ENCODE results near the gene OTOS. TPM values are rescaled to one million over a fixed set of nuclear protein-coding genes. Genes with fewer than 3 reads are reported as not detected.
A peak's percentile ranks its signal among the peaks of the same experiment; 100 is the strongest.

OTOS gene
- 0.71 TPM in 1 of 2 replicates, not detected in the other for polyA plus RNA-seq (2014; cell fraction: cytosol; rRNA removed)
- polyA plus RNA-seq (2014; cell fraction: nucleus; rRNA removed), result not detected in 2 replicates

DNA sequence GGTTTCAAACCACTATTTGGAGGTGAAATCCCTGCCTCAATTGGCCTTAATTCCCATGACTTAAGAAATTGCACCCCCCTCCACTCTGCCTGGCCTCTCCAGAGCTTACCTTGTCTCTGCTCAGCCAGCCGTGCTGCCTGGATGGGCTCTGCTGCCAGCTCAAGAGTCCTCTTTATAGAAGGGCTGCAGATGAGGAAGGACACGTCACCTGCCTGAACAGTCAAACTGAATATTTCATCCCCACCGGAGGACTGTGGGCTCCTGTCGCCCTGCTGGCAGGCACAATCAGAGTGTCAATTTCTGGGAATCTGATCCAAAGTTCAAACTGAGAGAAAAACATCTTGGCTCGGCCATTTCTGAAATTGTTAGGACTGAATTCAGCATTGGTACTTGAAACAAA is at the start of gene OTOS:
TSS of gene OTOS (minus strand) at position 148 of the 400 bp plus-strand sequence. CDS start 332 bp downstream, outside the sequence.
- DNase-seq (ENCODE audit: low spot score), result no peak

DNA sequence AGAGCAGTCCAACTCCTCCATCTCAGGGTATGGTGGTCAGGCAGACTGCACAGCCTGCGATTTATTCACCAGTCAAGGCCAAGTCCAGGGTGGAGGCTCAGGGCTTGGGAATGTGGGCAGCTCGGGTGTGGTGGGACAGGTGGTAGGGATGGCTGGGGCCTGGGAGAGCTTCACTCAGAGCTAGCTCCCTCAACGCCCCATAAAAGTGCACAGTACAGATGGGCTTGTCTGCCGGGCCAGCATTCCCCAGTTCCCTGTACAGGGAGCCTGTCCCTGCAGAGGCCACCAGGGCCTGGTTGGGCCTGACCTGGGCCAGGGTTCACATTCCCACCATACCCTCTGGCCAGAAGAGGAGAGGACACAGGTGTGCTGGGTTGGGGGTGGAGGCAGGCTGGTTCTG is 49.2 kb upstream of the OTOS start:
- DNase-seq (ENCODE audit: low spot score), result no peak

DNA sequence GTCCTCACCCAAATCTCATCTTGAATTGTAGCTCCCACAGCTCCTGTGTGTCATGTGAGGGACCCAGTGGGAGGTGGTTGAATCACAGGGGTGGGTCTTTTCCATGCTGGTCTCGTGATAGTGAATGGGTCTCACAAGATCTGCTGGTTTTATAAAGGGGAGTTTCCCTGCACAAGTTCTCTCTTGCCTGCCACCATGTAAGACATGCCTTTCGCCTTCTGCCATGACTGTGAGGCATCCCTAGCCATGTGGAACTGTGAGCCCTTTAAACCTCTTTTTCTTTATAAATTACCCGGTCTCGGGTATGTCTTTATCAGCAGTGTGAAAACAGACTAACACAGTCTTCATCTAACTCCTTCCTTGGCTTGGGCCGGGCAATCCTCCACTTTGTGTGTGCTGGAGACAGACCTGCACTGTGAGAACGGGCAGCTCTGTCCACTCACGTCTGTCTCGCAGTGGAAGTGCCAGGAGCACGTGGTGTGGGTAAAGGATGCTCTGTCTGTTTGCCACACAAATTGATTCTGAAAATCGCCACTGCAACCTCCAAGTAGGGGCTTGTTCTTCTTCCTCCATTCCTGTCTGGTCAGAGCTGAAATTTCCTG is 47.6 kb upstream of the OTOS start:
- no peak for DNase-seq (ENCODE audit: low spot score)

DNA sequence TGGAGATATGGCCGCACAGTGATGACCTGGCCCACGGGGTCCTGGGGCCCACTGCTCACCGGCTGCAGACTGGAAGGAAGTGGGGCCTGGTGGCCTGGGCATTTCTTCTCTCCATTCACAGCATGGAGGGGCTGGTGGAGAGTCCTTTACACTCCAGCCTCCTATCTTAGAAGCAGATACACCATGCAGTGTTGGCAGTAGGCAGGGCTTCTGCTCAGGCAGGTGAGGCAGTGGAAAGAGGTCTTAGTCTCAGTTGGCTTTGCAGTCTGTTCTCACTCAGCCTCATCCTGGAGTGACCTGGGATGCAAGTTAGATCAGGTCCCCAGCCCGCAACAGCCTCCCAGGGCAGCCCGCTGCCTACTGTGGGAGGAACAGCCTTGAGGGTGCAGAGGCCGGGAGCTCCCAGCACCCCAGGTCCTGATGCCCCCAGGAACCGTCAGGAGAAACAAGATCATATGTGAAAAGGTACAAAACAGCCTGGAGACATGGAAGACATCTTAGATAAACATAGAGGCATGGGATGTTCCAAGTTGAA is 45.8 kb upstream of the OTOS start:
- no peak for DNase-seq (ENCODE audit: low spot score)

DNA sequence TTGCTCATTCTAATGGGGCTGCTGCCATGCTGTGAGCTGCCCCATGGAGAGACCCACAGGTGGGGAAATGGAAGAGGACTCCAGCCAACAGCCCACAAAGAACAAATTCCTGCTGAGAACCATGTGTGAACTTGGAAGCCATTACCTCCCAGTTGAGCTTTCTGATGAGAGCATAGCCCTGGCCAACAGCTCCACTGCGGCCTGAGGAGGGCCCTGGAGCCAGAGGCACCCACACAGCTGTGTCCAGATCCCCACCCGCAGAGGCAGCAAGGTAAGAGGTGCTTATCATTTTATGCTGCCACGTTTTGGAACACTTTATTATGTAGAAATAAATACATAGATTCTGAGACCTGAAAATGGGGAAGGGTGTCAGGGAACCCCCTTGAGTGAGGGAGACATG is 44.2 kb upstream of the OTOS start:
- no peak for DNase-seq (ENCODE audit: low spot score)

DNA sequence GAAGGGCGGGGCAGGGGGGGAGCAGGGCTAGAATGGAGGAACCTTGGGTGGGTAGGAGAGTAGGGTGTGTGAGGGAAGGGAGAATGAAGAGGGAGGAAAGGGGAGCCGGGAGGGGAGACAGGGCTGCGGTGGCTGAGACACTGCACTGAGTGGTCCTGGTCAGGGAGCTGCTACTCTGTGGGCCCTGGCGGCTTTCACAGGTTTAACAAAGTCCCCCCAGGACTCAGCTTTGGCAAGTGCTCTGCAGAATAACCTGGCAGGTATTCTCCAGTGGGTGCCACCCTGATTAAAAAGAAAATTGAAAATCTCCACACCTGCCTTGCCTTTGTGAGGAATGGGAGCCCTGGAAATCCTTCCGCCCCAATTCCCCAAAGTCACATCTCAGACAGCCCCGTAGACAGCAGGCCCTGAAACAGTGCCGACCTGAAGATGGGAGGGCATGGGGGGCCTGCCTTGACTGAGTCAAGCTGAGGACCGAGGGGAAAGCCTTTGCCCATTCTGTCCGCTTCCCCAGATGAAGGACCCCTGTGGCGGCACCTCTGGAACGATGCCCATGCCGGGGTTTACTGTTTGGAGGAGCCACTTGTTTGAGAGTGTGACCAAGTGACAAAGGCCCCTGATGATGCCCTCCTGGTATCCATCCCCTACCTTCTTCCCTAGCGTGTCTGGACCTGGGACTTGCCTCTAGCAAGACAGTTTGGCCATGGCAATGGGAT is 43.6 kb upstream of the OTOS start:
- DNase-seq (ENCODE audit: low spot score), result no peak

DNA sequence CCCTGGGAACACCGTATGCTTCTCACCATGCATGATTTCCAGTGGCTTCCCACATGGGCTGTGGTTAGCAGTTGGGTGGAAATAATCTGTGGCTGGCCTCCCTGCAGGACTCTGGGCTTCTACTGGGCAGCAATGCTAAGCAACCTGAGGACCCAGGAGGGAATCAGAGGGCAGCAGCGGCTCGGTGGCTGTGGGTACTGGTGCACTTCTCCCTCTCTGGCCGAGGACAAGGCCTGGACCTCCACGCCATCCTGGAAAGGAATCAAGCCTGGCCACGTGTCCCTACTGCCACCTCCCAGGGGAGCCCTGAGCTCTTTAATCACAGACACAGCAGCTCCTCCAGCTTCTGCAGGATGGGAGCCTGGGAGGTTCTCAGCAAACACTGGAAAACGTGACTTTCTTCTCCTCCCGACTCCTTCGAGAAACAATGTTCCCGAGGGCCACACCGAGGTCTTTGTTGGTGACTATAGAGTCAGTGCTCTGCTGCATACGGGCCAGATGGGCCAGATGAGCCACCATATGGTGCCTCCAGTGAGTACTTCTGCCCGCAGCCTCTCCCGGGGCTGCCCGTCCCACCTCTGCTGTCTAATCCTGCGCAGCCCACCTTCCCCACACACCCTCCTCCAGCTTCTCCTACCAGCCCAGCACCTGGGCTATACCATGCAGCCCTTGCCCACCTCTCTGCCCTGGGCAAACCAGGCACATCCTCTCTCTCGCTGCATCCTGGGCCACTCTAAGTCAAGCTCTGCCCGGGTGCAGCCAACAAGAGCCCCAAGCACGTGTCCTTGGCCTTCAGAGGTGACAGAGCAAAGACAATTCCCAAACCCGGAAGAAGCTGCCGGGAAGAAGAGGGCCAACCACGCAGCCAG is 42.8 kb upstream of the OTOS start:
- DNase-seq (ENCODE audit: low spot score), result no peak

DNA sequence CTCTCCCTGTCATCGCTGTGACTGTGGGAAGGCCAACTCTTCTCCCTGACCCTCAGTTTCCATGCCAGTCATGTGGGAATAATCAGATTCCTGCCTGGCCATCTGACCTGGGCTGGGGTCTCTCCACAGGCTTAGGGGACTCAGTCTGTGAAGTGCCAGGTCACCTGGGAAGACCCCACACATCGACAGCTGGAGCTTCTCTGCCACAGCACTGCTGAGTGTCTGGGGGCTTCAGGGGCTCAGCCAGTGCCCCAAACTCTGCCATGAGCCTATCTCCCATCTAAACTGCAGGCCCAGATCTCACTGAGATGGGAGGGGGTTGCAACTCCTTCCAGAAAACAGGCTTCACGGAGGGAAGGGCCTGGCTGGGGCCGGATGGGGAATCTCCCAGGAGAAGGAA is 42.0 kb upstream of the OTOS start:
- no peak for DNase-seq (ENCODE audit: low spot score)

DNA sequence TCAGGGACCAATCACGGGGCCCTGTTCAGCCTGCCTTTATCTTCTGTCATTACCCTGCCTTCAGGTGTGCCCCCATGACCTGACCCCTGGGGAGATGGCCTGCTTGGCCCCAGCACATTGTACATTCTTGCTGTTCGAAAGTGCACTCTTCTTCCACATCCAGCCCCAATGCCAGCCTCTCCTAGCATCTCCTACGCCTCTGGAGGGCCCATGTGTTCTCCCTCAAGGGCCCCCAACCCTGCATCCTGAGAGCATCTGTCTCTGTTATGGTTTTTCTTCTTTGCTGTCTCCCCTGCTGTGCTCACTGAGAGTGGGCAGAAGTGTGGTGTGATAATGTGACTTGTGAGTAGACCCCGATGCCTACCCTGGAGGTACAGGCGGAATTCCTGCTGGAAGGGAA is 41.5 kb upstream of the OTOS start:
- no peak for DNase-seq (ENCODE audit: low spot score)

DNA sequence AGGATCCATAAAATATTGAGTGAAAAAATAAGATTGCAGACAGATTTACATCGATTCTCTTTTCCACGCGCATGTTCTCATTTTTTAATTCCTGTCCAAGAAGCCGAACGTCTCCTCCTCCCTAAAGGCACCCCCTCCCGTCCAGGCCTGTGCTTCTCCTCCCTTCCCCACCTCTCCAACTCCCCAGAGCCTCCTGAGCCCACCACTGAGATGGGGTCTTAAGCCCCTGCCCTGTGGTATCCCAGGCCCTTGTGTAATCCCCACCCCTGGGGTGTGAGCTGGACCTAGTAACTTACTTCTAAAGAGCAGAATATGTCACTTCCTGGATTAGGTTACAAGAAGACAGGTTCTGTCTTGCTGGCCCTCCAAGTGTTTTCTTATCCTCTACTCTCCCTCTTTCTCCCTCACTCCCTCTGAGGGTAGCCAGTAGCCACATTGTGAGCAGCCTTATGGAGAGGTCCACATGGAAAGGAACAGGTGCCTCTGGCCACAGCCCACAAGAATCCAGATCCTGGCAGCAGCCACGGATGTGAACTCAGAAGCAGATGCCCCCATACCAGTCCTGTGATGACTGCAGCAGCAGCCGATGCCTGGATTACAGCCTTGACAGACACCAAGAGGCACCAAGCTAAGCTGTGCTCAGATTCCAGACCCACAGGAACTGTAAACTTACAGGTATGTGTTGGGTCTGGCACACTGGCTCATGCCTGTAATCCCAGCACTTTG is 39.6 kb upstream of the OTOS start:
- DNase-seq (ENCODE audit: low spot score), result no peak

DNA sequence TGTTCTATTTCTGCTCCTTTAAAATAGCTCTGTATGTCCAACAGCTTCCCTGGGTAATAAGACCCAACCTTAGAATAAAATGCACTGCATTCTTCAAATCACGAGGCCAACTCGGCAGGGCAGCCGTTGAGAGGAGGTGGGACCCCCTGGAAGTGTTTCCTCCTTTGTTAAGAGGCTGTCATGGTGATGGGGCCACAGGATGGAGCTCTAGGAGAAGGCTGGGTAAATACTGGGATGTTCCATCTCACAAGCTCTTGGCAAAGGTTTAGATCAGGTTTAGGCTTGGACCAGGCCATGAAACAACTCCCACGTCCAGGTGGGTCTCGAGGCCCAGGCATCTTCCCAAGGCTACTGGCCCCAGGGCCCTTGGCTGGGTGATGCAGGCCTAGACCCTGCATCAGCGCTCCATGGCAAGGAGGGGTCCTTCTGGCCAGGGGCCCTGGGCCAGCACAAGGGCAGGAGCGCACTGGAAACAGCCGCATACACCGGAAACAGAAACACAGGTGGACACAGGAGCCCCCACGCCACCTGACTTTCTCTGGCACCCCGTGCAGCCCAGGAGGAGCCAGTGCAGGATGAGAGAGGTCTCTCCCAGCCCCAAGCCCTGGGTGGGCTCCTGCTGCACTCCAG is 38.8 kb upstream of the OTOS start:
- DNase-seq (ENCODE audit: low spot score), result no peak

DNA sequence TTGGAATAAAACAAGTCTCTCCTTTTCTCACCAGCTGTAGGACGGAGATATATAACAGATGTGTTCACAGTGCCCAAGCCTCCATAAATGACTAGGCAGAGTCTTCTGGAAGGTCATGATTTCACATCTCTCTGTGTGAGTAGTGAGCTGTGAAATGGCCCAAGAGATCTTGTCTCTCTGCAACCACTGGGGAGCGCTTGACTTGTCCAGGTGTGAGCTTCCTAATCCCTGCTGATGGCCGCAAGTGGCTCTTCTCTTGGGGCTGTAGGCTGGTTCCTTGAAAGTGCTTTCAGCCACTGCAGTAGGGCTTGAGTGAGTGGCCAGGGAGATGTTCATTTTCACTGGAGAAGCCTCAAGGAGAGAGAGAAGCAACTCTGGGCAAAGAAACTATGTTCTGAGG is 38.1 kb upstream of the OTOS start:
- DNase-seq (ENCODE audit: low spot score), result no peak

DNA sequence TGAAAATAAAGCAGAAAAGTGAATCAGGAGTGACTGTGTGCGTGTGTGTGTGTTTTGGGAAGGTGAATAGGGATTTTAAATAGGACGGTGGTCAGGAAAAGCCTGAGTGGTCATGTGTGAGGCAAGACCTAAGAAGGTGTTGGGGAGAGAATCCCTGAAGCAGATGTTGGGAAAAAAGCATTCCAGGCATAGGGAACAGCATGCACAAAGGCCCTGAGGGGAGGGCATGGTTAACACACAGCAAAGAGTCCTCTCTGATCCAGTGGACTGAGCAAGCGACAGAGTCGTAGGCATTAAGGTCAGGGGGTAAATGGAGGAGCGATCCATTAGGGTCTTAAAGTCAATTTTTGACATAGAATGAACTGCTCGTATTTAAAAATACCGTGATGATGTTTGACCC is 34.0 kb upstream of the OTOS start:
- DNase-seq (ENCODE audit: low spot score), result no peak

DNA sequence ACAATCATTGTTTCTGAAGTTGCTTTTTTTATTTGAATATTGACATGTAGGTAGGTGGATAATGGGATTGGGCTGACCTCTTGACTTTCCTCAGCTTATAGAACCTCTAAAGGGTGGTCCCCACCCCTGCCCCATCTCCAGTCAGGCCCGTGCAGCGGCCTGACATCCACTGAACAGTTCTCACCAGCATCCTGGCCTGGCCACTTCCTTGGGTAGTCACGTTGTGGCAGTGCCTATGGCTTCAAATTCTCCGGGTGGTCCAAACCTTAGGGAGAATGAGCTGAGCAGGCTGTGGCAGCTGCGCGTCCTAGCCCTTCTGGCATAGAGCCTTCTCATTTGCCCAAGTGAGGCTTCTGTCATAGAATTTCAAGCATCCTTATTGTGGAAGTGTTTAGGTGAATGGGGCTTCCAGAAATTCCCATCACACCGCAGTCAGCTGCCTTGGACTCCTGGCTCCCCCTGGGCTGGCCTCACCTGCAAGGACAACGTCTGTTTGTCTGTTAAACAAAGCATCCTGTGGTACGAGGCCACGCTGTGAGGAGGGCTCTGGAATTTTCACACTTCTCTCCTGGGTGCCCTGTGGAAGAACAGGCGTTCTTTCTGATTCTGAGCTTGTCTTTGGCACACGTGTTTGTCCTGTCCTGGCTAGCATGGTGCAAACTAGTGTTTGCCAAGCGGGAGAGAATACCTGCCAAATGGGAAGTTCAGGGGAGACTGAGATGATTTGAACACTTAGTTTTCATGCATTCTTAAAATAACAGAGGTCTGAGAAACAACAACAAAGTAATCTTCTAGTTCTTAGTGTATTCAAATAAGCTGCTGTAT is 31.8 kb upstream of the OTOS start:
- no peak for DNase-seq (ENCODE audit: low spot score)

DNA sequence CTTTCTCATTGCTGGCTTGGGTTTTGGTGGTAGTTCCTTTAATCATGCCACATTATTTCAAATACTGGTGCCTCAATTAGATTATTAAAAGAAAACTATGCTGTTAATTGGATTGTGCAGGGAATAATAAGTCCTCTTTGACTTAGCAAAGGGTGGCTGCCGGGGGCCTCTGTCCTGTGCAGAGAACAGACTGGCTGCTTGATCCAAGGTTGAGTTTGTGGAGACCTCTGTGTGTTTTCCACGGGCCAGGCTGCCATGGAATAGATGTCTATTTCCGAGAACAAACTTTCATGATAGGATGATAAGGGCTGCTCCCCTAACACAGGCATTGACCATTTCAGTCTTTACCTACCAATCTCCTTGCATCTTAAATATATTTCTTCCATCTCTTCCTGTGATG is 30.4 kb upstream of the OTOS start:
- no peak for DNase-seq (ENCODE audit: low spot score)

DNA sequence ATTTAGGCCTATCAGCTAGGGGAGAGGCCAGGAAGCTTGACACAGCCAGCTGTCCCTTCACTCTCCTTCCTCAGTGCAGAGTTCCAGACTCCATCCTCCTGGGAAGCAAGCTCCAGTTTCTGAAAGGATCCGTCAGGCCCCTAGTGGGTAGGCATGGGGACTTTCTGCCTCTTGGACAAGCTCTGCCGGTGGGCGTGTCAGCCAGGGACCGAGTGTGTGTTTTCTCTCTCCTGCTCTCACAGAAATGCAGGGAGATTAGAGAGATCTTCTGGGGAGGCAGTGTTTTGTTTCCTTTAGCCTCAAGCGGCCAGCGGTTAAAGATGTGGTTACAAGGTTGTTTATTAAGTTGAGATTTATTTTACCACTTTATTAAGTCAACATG is 29.9 kb upstream of the OTOS start:
- DNase-seq (ENCODE audit: low spot score), result peak; percentile 38

DNA sequence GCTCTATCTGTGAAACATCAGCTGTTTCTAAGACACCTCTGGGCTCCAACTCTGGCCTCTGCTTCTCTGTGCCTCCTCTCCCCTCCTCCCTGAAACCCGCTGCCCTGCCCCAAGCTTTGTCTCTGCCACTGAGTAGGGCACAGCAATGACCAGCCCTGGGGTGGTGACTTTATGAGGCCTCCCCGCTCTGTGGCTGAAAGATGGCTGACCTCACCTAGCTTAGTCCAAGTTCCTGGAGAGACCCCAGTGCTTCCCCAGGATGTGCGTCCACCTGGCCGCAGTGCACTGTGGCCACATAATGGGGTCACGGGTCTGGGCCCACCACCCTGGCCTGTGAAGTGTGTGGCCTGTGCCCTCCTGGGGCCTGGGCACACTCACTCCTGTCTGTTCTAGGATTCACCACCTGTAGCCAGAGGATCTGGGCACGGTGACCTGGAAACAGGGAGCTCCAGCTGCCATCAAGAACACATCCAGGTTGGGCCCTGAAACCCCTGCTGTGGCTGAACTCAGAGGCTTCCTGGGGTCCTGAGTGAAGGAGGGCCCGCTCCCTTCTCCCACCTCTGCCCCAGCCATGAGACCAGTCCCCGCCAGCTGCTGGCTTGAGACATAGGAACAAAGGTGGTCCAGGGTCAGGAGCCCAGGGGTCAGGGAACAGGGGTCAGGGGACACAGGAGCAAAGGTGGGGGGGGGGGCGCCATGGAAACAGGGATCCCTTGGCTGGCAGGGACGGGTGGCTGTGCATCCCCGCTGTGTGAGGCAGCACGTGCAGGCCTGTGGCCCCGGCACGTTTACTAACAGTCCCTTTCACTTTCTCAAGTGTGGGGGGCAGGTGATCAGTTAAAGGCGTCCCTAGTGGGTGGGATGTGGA is 29.3 kb upstream of the OTOS start:
- no peak for DNase-seq (ENCODE audit: low spot score)

DNA sequence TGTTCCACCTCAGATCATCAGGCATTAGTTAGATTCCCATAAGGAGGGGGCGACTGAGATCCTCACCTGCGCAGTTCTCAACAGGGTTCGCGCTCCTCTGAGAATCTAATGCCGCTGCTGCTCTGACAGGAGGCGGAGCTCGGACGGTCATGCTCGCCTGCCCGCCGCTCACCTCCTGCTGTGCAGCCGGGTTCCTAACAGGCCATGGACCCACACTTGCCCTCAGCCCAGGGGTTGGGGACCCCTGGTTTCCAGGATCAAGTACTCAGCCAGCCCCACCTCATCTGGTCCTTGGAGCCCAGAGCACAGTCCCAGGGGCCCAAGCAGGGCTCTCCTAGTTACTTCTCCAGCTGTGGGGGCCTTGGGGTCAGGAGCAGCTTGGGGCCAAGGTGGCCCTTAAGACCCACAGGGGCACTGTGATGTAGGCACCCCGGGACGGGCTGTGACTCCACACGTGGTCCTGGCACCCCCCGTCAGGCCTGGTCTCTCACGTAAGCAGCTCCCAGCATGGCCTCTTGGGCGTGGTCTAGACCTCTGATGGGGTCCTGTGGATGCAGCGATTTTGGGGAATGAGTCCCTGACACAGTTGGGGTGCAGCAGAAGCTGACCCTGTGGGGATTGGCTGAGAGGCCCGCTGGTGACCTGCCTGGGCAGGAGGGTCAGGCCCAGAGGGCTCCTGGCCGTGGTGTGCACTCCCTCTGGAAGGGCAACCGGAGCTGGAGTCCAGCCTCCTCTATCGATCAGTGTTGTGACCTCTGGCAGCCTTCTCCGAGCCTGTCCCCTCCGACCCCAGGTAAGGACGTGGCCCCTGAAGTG is 28.3 kb upstream of the OTOS start:
- DNase-seq (ENCODE audit: low spot score), result no peak
